B cell (primary cell): Measurements from ENCODE around the gene MAP1S. TPM values are rescaled to one million over a fixed set of nuclear protein-coding genes. Genes with fewer than 3 reads are reported as not detected.
A peak's percentile ranks its signal among the peaks of the same experiment; 100 is the strongest.

Experiments used
- ATAC-seq: fragments of 200-7000 bp; cut with Tn5 transposase; one replicate; pipeline ENCODE4 v1.10.0; 2021; ENCODE audit warnings: low read depth, mild to moderate bottlenecking, moderate number of reproducible peaks, moderate library complexity
- CTCF ChIA-PET: fragments of 350-600 bp; sonication (Branson Sonifier 250); formaldehyde crosslinking; loops from one replicate; lab custom pipeline; 2021; ENCODE audit warnings: antibody characterized with exemption, inconsistent platforms; lab: Charles Lee
- POLR2A ChIA-PET: fragments of 350-600 bp; sonication (Branson Sonifier 250); formaldehyde crosslinking; loops from one replicate; lab custom pipeline; 2021; ENCODE audit warnings: antibody characterized with exemption; lab: Charles Lee
- DNase-seq: peaks from one replicate; pipeline ENCODE4 v3.0.0; 2013
- H2AFZ ChIP-seq: 2 replicates; pipeline ENCODE4 v1.6.1; 2012; ENCODE audit warnings: mild to moderate bottlenecking, low read depth, low read length; ENCODE audit not compliant: insufficient read depth, poor library complexity, severe bottlenecking
- H3K27ac ChIP-seq, 2 donors: 1 replicate in 1 of 2; 2 replicates in 1 of 2; pipeline ENCODE4 v1.5.1; 2012 to 2013; ENCODE audit warnings: low read length in 2 of 2, mild to moderate bottlenecking in 2 of 2, moderate library complexity in 1 of 2
- H3K27me3 ChIP-seq, 4 experiments: fragments of 200-600 bp in 1 of 4; sonication (generic) in 1 of 4; replicated peaks in 1 of 4; 1 replicate in 2 of 4; 2 replicates in 2 of 4; pipeline versions ENCODE4 v1.6.1 to v1.7.0; 2013 to 2016; ENCODE audit warnings: low read length in 3 of 4, mild to moderate bottlenecking in 2 of 4, mixed read lengths in 1 of 4, moderate library complexity in 1 of 4; ENCODE audit not compliant: insufficient read depth in 4 of 4, control insufficient read depth in 3 of 4; ENCODE audit errors: control extremely low read depth in 1 of 4
- H3K36me3 ChIP-seq, 2 experiments: replicated peaks in 1 of 2; 1 replicate in 1 of 2; 2 replicates in 1 of 2; pipeline versions ENCODE4 v1.6.1 to v1.7.1; 2013; ENCODE audit warnings: low read length in 1 of 2; ENCODE audit not compliant: insufficient read depth in 2 of 2, control insufficient read depth in 1 of 2; ENCODE audit errors: control extremely low read depth in 1 of 2, extremely low read depth in 1 of 2
- H3K4me1 ChIP-seq, 2 donors: fragments of 200-600 bp in 1 of 2; sonication (generic) in 1 of 2; 1 replicate in 1 of 2; 2 replicates in 1 of 2; pipeline versions ENCODE4 v1.5.1 to v1.6.1; 2013 to 2017; ENCODE audit warnings: low read length in 2 of 2; ENCODE audit not compliant: control insufficient read depth in 2 of 2, insufficient read depth in 2 of 2
- H3K4me2 ChIP-seq: replicated peaks from 2 replicates; pipeline ENCODE3; 2012; ENCODE audit warnings: mild to moderate bottlenecking, low read depth, low read length; ENCODE audit not compliant: poor library complexity, severe bottlenecking
- H3K4me3 ChIP-seq, 5 experiments: fragments of 200-600 bp in 1 of 5; sonication (generic) in 1 of 5; 1 replicate in 3 of 5; 2 replicates in 2 of 5; pipeline versions ENCODE4 v1.5.1 to v1.7.0; 2011 to 2016; ENCODE audit warnings: low read length in 4 of 5, mild to moderate bottlenecking in 4 of 5, low read depth in 2 of 5, control low read depth in 1 of 5, moderate library complexity in 1 of 5; ENCODE audit not compliant: insufficient read depth in 1 of 5; ENCODE audit errors: control extremely low read depth in 1 of 5, extremely low read depth in 1 of 5
- H3K79me2 ChIP-seq: fragments of 200-600 bp; sonication (generic); one replicate; pipeline ENCODE4 v1.6.0; 2016; ENCODE audit warnings: low read length; ENCODE audit not compliant: control insufficient read depth, insufficient read depth
- H3K9ac ChIP-seq: fragments of 200-600 bp; sonication (generic); 2 replicates; pipeline ENCODE4 v1.6.1; 2017; ENCODE audit warnings: mild to moderate bottlenecking, low read length, moderate library complexity
- H3K9me3 ChIP-seq, 3 donors: one replicate each; pipeline versions ENCODE4 v1.6.1 to v1.7.1; 2013; ENCODE audit warnings: low read length in 2 of 3; ENCODE audit not compliant: control insufficient read depth in 2 of 3, insufficient read depth in 1 of 3; ENCODE audit errors: control extremely low read depth in 1 of 3
- H4K20me1 ChIP-seq: 2 replicates; pipeline ENCODE4 v1.6.0; 2012; ENCODE audit warnings: mild to moderate bottlenecking, low read length; ENCODE audit not compliant: insufficient read depth, control insufficient read depth, poor library complexity, severe bottlenecking
- H3K27ac Mint-ChIP-seq: one replicate; pipeline ENCODE4 v1.8.0; 2021; ENCODE audit warnings: mixed read lengths
- H3K27me3 Mint-ChIP-seq: one replicate; pipeline ENCODE4 v1.8.0; 2021; ENCODE audit warnings: mixed read lengths
- H3K4me1 Mint-ChIP-seq: one replicate; pipeline ENCODE4 v1.8.0; 2021; ENCODE audit warnings: mixed read lengths
- H3K4me3 Mint-ChIP-seq: one replicate; pipeline ENCODE4 v1.8.0; 2021; ENCODE audit warnings: mixed read lengths
- H3K9me3 Mint-ChIP-seq: one replicate; pipeline ENCODE4 v1.8.0; 2022; ENCODE audit warnings: mixed read lengths; ENCODE audit not compliant: insufficient read depth
- CTCF ChIP-seq: fragments of 200-600 bp; IDR thresholded peaks from one replicate; pipeline ENCODE4 v1.8.0; 2022; ENCODE audit warnings: antibody characterized with exemption, mild to moderate bottlenecking
- EZH2 ChIP-seq: IDR thresholded peaks from 2 replicates; pipeline ENCODE4 v1.6.1; 2012; ENCODE audit warnings: borderline replicate concordance, low read depth, mild to moderate bottlenecking, moderate library complexity, low read length; ENCODE audit not compliant: insufficient read depth, poor library complexity, severe bottlenecking
- WGBS: methylation state at CpG from one replicate; pipeline ENCODE4 v1.1.5; 2013; ENCODE audit warnings: missing lambda C conversion rate; ENCODE audit not compliant: insufficient coverage; 5-methylcytosine and 5-hydroxymethylcytosine counted together
- intact Hi-C: fragments of 100-400 bp; cut with micrococcal nuclease; formaldehyde crosslinking; loops from one replicate; pipeline ENCODE4 v1.10.0; 2022
- polyA plus RNA-seq: library from polyadenylated mRNA; depleted of rRNA; stranded (reverse); fragments of >200 nt; gene quantifications from 2 replicates; pipeline ENCODE4 v1.2.3, GENCODE V29; 2012
- total RNA-seq, 2 donors: library from RNA; stranded (reverse); fragments of 120-200 nt in 1 of 2; gene quantifications; 1 replicate in 1 of 2; 2 replicates in 1 of 2; pipeline versions ENCODE4 v1.2.3 to v1.2.4, GENCODE V29; 2013 to 2022

The MAP1S gene
- total and polyA plus RNA-seq, 2 donors (not counting 1 experiment from before 2014, with no cell fraction given): 38.2 to 83.0 TPM

GRCh38 chr19:17762505-17763229 lies 43.4 kb downstream of the MAP1S start:
- 94% methylated on average over 14 of the region's 17 CpGs for WGBS
- H3K4me3 Mint-ChIP-seq: no peak overlapping the region
- Histone ChIP-seq H3K36me3 (peaks cover 6 to 63% of the 10 kb centered on the region in 2 experiments), H3K9me3 (no peaks in the 10 kb centered on the region), H3K27me3 (no peaks in the 10 kb centered on the region), H3K4me1 (peaks cover 16 to 22% of the 10 kb centered on the region in 2 donors), H3K4me3 (no peak overlapping the region), H3K79me2 (peaks cover 63% of the 10 kb centered on the region), H3K4me2 (no peak overlapping the region), H3K9ac (no peak overlapping the region), H2AFZ (no peak overlapping the region), H4K20me1 (peaks cover 35% of the 10 kb centered on the region), H3K27ac (no peak overlapping the region)
- H3K27ac Mint-ChIP-seq: no peak overlapping the region
- intact Hi-C loops: no loop called here
- ChIA-PET POLR2A (interaction anchor here (0.7 to 0.9 kb wide), 3 partner anchors 8 to 28 kb away, joined by 4 to 14 read pairs (median 6); no protein-coding TSS in a partner anchor), CTCF (interaction anchor here (0.7 to 1.5 kb wide), 7 partner anchors 8 to 234 kb away, joined by 3 to 7 read pairs (median 4); no protein-coding TSS in a partner anchor)
- H3K27me3 Mint-ChIP-seq: no peaks in the 10 kb centered on the region
- ATAC-seq (no peak), DNase-seq (no peak)
- no peaks in the 10 kb centered on the region for H3K9me3 Mint-ChIP-seq
- no peak for TF ChIP-seq CTCF
- no peak for TF ChIP-seq EZH2
- peaks cover 50% of the 10 kb centered on the region for H3K4me1 Mint-ChIP-seq

GRCh38 chr19:17764348-17764747 lies 45.1 kb downstream of the MAP1S start:
- Histone ChIP-seq H4K20me1 (peaks cover 34% of the 10 kb centered on the region), H3K27me3 (no peaks in the 10 kb centered on the region), H3K36me3 (peaks cover 3 to 67% of the 10 kb centered on the region in 2 experiments), H3K9ac (no peak overlapping the region), H3K4me3 (no peak overlapping the region), H3K9me3 (no peaks in the 10 kb centered on the region), H3K4me1 (peaks cover 16 to 22% of the 10 kb centered on the region in 2 donors), H3K27ac (no peak overlapping the region), H3K4me2 (no peak overlapping the region), H2AFZ (no peak overlapping the region), H3K79me2 (peaks cover 63% of the 10 kb centered on the region)
- WGBS: no CpG with 5 or more reads among the region's 7 CpGs
- H3K4me1 Mint-ChIP-seq: peaks cover 37% of the 10 kb centered on the region
- intact Hi-C loops: no loop called here
- ATAC-seq (no peak), DNase-seq (no peak)
- ChIA-PET POLR2A (interaction anchor here (0.6 to 1.3 kb wide), 2 partner anchors 15 to 25 kb away, joined by 3 to 5 read pairs; no protein-coding TSS in a partner anchor), CTCF (interaction anchor here (0.7 to 4.9 kb wide), 6 partner anchors 12 to 95 kb away, joined by 3 to 137 read pairs (median 6); partner anchors contain the start of gene FCHO1)
- H3K9me3 Mint-ChIP-seq: no peaks in the 10 kb centered on the region
- no peaks in the 10 kb centered on the region for H3K27me3 Mint-ChIP-seq
- H3K27ac Mint-ChIP-seq: peak overlapping the region; percentile 88
- H3K4me3 Mint-ChIP-seq: no peak overlapping the region
- TF ChIP-seq CTCF: no peak
- TF ChIP-seq EZH2: no peak
